MM.1S (cell line): ENCODE measurements around the gene ASTN1.

Experiments
- DNase-seq: peaks from one replicate; pipeline ENCODE4 v3.0.0-alpha.2; 2015
- H2AFZ ChIP-seq: fragments of 300-600 bp; sonication (generic); 2 replicates; pipeline ENCODE4 v1.6.0; 2016; ENCODE audit warnings: antibody characterized with exemption, low read length
- H3F3A ChIP-seq: fragments of 300-600 bp; sonication (generic); 2 replicates; pipeline ENCODE4 v1.6.1; 2016; ENCODE audit warnings: mild to moderate bottlenecking, antibody characterized with exemption, low read length, moderate library complexity, mixed read lengths; ENCODE audit not compliant: insufficient read depth
- H3K27ac ChIP-seq: fragments of 300-600 bp; sonication (generic); 2 replicates; pipeline ENCODE4 v1.5.1; 2016; ENCODE audit warnings: mild to moderate bottlenecking, low read length
- H3K27me3 ChIP-seq: fragments of 300-600 bp; sonication (generic); replicated peaks from 2 replicates; pipeline ENCODE4 v1.6.0; 2016; ENCODE audit warnings: low read length; ENCODE audit not compliant: insufficient read depth
- H3K36me3 ChIP-seq: fragments of 300-600 bp; sonication (generic); replicated peaks from 2 replicates; pipeline ENCODE4 v1.6.1; 2016; ENCODE audit warnings: mild to moderate bottlenecking, low read length, mixed read lengths; ENCODE audit not compliant: insufficient read depth
- H3K4me1 ChIP-seq: fragments of 300-600 bp; sonication (generic); 2 replicates; pipeline ENCODE4 v1.6.1; 2016; ENCODE audit warnings: low read length, mixed read lengths
- H3K4me2 ChIP-seq: fragments of 300-600 bp; sonication (generic); 2 replicates; pipeline ENCODE4 v1.6.0; 2016; ENCODE audit warnings: low read depth, low read length
- H3K4me3 ChIP-seq: fragments of 300-600 bp; sonication (generic); 2 replicates; pipeline ENCODE4 v1.5.1; 2016; ENCODE audit warnings: low read length, mixed read lengths
- H3K79me2 ChIP-seq: fragments of 300-600 bp; sonication (generic); 2 replicates; pipeline ENCODE4 v1.6.1; 2016; ENCODE audit warnings: mixed run types, low read length, mixed read lengths
- H3K9ac ChIP-seq: fragments of 300-600 bp; sonication (generic); 2 replicates; pipeline ENCODE4 v1.6.1; 2016; ENCODE audit warnings: low read length, mixed read lengths
- H3K9me2 ChIP-seq: fragments of 300-600 bp; sonication (generic); replicated peaks from 2 replicates; pipeline ENCODE4 v1.6.1; 2016; ENCODE audit warnings: mild to moderate bottlenecking, low read length, mixed read lengths; ENCODE audit not compliant: insufficient read depth
- H3K9me3 ChIP-seq: fragments of 300-600 bp; sonication (generic); replicated peaks from 2 replicates; pipeline ENCODE4 v1.6.1; 2016; ENCODE audit warnings: mild to moderate bottlenecking, low read length, mixed read lengths; ENCODE audit not compliant: insufficient read depth
- H4K20me1 ChIP-seq: fragments of 300-600 bp; sonication (generic); 2 replicates; pipeline ENCODE4 v1.6.1; 2016; ENCODE audit warnings: mild to moderate bottlenecking, low read length, moderate library complexity, mixed read lengths; ENCODE audit not compliant: insufficient read depth
- CTCF ChIP-seq: fragments of 300-600 bp; sonication (generic); IDR thresholded peaks from 2 replicates; pipeline ENCODE4 v1.5.1; 2016; ENCODE audit warnings: antibody characterized with exemption, low read length, mixed read lengths
- EZH2 ChIP-seq: fragments of 300-600 bp; sonication (generic); optimal IDR thresholded peaks from 2 replicates; pipeline ENCODE3; 2017; ENCODE audit warnings: low read depth, mild to moderate bottlenecking, antibody characterized with exemption, low read length, mixed read lengths
- EZH2phosphoT487 ChIP-seq: fragments of 300-600 bp; sonication (generic); IDR thresholded peaks from 2 replicates; pipeline ENCODE4 v1.6.1; 2018; ENCODE audit warnings: antibody characterized with exemption, low read length

The ASTN1 gene

GRCh38 chr1:177164380-177165068 is at the start of gene ASTN1:
TSS of gene ASTN1 (minus strand) at chr1:177164712. CDS start at chr1:177164676, 36 bp downstream.
- no peak within 1 kb of the TSS for H3K4me3 ChIP-seq
- H3K36me3 ChIP-seq, result no peaks in the 10 kb centered on the region
- H2AFZ ChIP-seq, result no peak within 1 kb of the TSS
- no peak for DNase-seq
- H3K9me3 ChIP-seq, result no peaks in the 10 kb centered on the region
- no peak within 1 kb of the TSS for H3K27ac ChIP-seq
- H3F3A ChIP-seq, result no peaks in the 10 kb centered on the region
- H3K27me3 ChIP-seq, result no peaks in the 10 kb centered on the region
- H3K4me1 ChIP-seq, result no peaks in the 10 kb centered on the region
- H3K9ac ChIP-seq, result no peak within 1 kb of the TSS
- H3K4me2 ChIP-seq, result no peak within 1 kb of the TSS
- no peaks in the 10 kb centered on the region for H3K79me2 ChIP-seq
- H4K20me1 ChIP-seq, result no peaks in the 10 kb centered on the region
- TF ChIP-seq CTCF (no peak), EZH2phosphoT487 (no peak), EZH2 (no peak)
- H3K9me2 ChIP-seq, result no peaks in the 10 kb centered on the region

GRCh38 chr1:177211231-177211630 is 46.7 kb upstream of the ASTN1 start:
- H3K27ac ChIP-seq, result no peak overlapping the region
- DNase-seq, result no peak
- TF ChIP-seq EZH2phosphoT487 (no peak), EZH2 (no peak)
- no peak overlapping the region for H3K9ac ChIP-seq
- H3K4me2 ChIP-seq, result no peak overlapping the region
- no peaks in the 10 kb centered on the region for H3K27me3 ChIP-seq
- no peaks in the 10 kb centered on the region for H3K9me3 ChIP-seq
- no peaks in the 10 kb centered on the region for H3K9me2 ChIP-seq
- no peak overlapping the region for H3K4me3 ChIP-seq
- no peaks in the 10 kb centered on the region for H3F3A ChIP-seq
- no peaks in the 10 kb centered on the region for H4K20me1 ChIP-seq
- no peaks in the 10 kb centered on the region for H3K4me1 ChIP-seq
- no peak overlapping the region for H2AFZ ChIP-seq
- no peaks in the 10 kb centered on the region for H3K79me2 ChIP-seq
- no peaks in the 10 kb centered on the region for H3K36me3 ChIP-seq

GRCh38 chr1:177210071-177210470 is 45.6 kb upstream of the ASTN1 start:
- H3K79me2 ChIP-seq, result no peaks in the 10 kb centered on the region
- H3K9me2 ChIP-seq, result no peaks in the 10 kb centered on the region
- no peaks in the 10 kb centered on the region for H3K27me3 ChIP-seq
- no peak overlapping the region for H3K9ac ChIP-seq
- H2AFZ ChIP-seq, result no peak overlapping the region
- no peaks in the 10 kb centered on the region for H4K20me1 ChIP-seq
- H3K36me3 ChIP-seq, result no peaks in the 10 kb centered on the region
- no peaks in the 10 kb centered on the region for H3K9me3 ChIP-seq
- TF ChIP-seq EZH2phosphoT487, result no peak
- no peak for TF ChIP-seq CTCF
- TF ChIP-seq EZH2, result no peak
- H3K4me1 ChIP-seq, result no peaks in the 10 kb centered on the region
- H3K4me3 ChIP-seq, result no peak overlapping the region
- H3F3A ChIP-seq, result no peaks in the 10 kb centered on the region
- no peak for DNase-seq
- H3K27ac ChIP-seq, result no peak overlapping the region
- H3K4me2 ChIP-seq, result no peak overlapping the region

- TF ChIP-seq CTCF (no peak), EZH2phosphoT487 (no peak), EZH2 (no peak)
- Histone ChIP-seq H3F3A (no peaks in the 10 kb centered on the region), H3K27ac (no peak overlapping the region), H3K4me2 (no peak overlapping the region), H3K4me1 (no peaks in the 10 kb centered on the region), H3K79me2 (no peaks in the 10 kb centered on the region), H3K27me3 (no peaks in the 10 kb centered on the region), H3K9ac (no peak overlapping the region), H3K9me2 (no peaks in the 10 kb centered on the region), H3K9me3 (no peaks in the 10 kb centered on the region), H2AFZ (no peak overlapping the region), H3K36me3 (no peaks in the 10 kb centered on the region), H4K20me1 (no peaks in the 10 kb centered on the region), H3K4me3 (no peak overlapping the region)
- DNase-seq, result no peak
Observed at GRCh38 chr1:177209357-177209756, 44.8 kb upstream of the ASTN1 start.
